GM23338 (cell line): ENCODE results near the gene PRC1. TPM values are rescaled to one million over a fixed set of nuclear protein-coding genes. Genes with fewer than 3 reads are reported as not detected.

Source experiments
- ATAC-seq: fragments of 200-7000 bp; cut with Tn5 transposase; 3 replicates; pipeline ENCODE4 v1.9.1; 2020
- DNase-seq: peaks from one replicate; pipeline ENCODE4 v3.0.0-alpha.2; 2015; ENCODE audit warnings: low spot score
- H2AFZ ChIP-seq: fragments of 200-600 bp; sonication (generic); 2 replicates; pipeline ENCODE4 v1.8.0; 2016; ENCODE audit warnings: antibody characterized with exemption, mild to moderate bottlenecking, moderate library complexity
- H3F3A ChIP-seq: fragments of 200-600 bp; sonication (generic); replicated peaks from 2 replicates; pipeline ENCODE4 v1.8.0; 2017; ENCODE audit warnings: antibody characterized with exemption, mixed run types, low read depth
- H3K27ac ChIP-seq: fragments of 200-600 bp; sonication (generic); 2 replicates; pipeline ENCODE4 v1.6.1; 2016; ENCODE audit warnings: low read depth
- H3K27me3 ChIP-seq: fragments of 200-600 bp; sonication (generic); 2 replicates; pipeline ENCODE4 v1.8.0; 2016; ENCODE audit warnings: mild to moderate bottlenecking, mixed run types, moderate library complexity; ENCODE audit not compliant: insufficient read depth
- H3K36me3 ChIP-seq: fragments of 200-600 bp; sonication (generic); 2 replicates; pipeline ENCODE4 v1.8.0; 2016; ENCODE audit warnings: mild to moderate bottlenecking; ENCODE audit not compliant: insufficient read depth
- H3K4me1 ChIP-seq: fragments of 200-600 bp; sonication (generic); 2 replicates; pipeline ENCODE4 v1.8.0; 2016; ENCODE audit warnings: mild to moderate bottlenecking, moderate library complexity; ENCODE audit not compliant: insufficient read depth
- H3K4me2 ChIP-seq: fragments of 200-600 bp; sonication (generic); 2 replicates; pipeline ENCODE4 v1.7.1; 2017; ENCODE audit warnings: mixed run types
- H3K4me3 ChIP-seq: fragments of 200-600 bp; sonication (generic); 2 replicates; pipeline ENCODE4 v1.6.1; 2016; ENCODE audit warnings: mixed run types
- H3K79me2 ChIP-seq: fragments of 200-600 bp; sonication (generic); replicated peaks from 2 replicates; pipeline ENCODE4 v1.8.0; 2017; ENCODE audit warnings: mild to moderate bottlenecking; ENCODE audit not compliant: insufficient read depth
- H3K9me2 ChIP-seq: fragments of 200-600 bp; sonication (generic); 2 replicates; pipeline ENCODE4 v1.8.0; 2017; ENCODE audit not compliant: insufficient read depth
- H4K20me1 ChIP-seq: fragments of 200-600 bp; sonication (generic); replicated peaks from 2 replicates; pipeline ENCODE4 v1.8.0; 2017; ENCODE audit warnings: mild to moderate bottlenecking; ENCODE audit not compliant: insufficient read depth
- H3K27ac Mint-ChIP-seq: 2 replicates; pipeline ENCODE4 v1.8.0; 2020; ENCODE audit warnings: inconsistent platforms, mild to moderate bottlenecking, moderate library complexity, mixed read lengths
- H3K27me3 Mint-ChIP-seq: 3 replicates; pipeline ENCODE4 v1.8.0; 2022; ENCODE audit warnings: low read depth, mild to moderate bottlenecking, moderate library complexity, mixed read lengths, inconsistent platforms; ENCODE audit not compliant: insufficient read depth, poor library complexity
- H3K36me3 Mint-ChIP-seq: 3 replicates; pipeline ENCODE4 v1.8.0; 2021; ENCODE audit warnings: low read depth, mild to moderate bottlenecking, inconsistent platforms, moderate library complexity, mixed read lengths
- H3K4me1 Mint-ChIP-seq: 3 replicates; pipeline ENCODE4 v1.8.0; 2020; ENCODE audit warnings: mild to moderate bottlenecking, inconsistent platforms, mixed read lengths
- H3K4me3 Mint-ChIP-seq: 3 replicates; pipeline ENCODE4 v1.8.0; 2021; ENCODE audit warnings: moderate library complexity, mild to moderate bottlenecking, inconsistent platforms, mixed read lengths
- H3K9me3 Mint-ChIP-seq: 3 replicates; pipeline ENCODE4 v1.8.0; 2020; ENCODE audit warnings: moderate library complexity, mild to moderate bottlenecking, inconsistent platforms, mixed read lengths
- CREB1 ChIP-seq: fragments of 250-450 bp; sonication (Bioruptor Pico); IDR thresholded peaks from 2 replicates; pipeline ENCODE4 v1.5.0; 2020; ENCODE audit warnings: low read depth, mild to moderate bottlenecking, moderate library complexity
- EZH2 ChIP-seq: fragments of 200-600 bp; sonication (generic); IDR thresholded peaks from one replicate; pipeline ENCODE4 v1.8.0; 2017; ENCODE audit warnings: antibody characterized with exemption, mild to moderate bottlenecking, low read depth; ENCODE audit not compliant: unreplicated experiment
- EZH2phosphoT487 ChIP-seq: fragments of 200-600 bp; sonication (generic); IDR thresholded peaks from one replicate; pipeline ENCODE4 v1.8.1; 2018; ENCODE audit warnings: antibody characterized with exemption; ENCODE audit not compliant: unreplicated experiment
- JUNB ChIP-seq: IDR thresholded peaks from one replicate; pipeline ENCODE4 v1.6.1; 2016; ENCODE audit warnings: antibody characterized with exemption; ENCODE audit not compliant: unreplicated experiment
- POLR2AphosphoS5 ChIP-seq: IDR thresholded peaks from 2 replicates; pipeline ENCODE4 v1.6.1; 2016; ENCODE audit warnings: antibody characterized with exemption, low read depth
- STAT1 ChIP-seq: IDR thresholded peaks from one replicate; pipeline ENCODE4 v1.6.1; 2016; ENCODE audit warnings: antibody characterized with exemption; ENCODE audit not compliant: unreplicated experiment
- ZNF114 ChIP-seq: fragments of 250-450 bp; sonication (Bioruptor Pico); IDR thresholded peaks from 2 replicates; pipeline ENCODE4 v1.5.0; 2020; ENCODE audit warnings: mild to moderate bottlenecking, moderate library complexity
- ZNF331 ChIP-seq: fragments of 250-450 bp; sonication (Bioruptor Pico); IDR thresholded peaks from 2 replicates; pipeline ENCODE4 v1.5.0; 2020; ENCODE audit warnings: low read depth, mild to moderate bottlenecking, moderate library complexity
- polyA plus RNA-seq: library from polyadenylated mRNA; unstranded; fragments of >200 nt; fragmentation: Nextera tagmentation; extraction: Ambion mirVana; gene quantifications from 2 replicates; pipeline ENCODE4 v1.2.1, GENCODE V29; 2016
- total RNA-seq: library from RNA; depleted of rRNA; stranded (reverse); fragments of >200 nt; shearing (Covaris generic); gene quantifications from 2 replicates; pipeline ENCODE4 v1.2.3, GENCODE V29; 2014
- TF ChIP-seq, protein P1 (sequence below): IDR thresholded peaks from one replicate; pipeline ENCODE4 v1.6.1; 2018; ENCODE audit warnings: antibody characterized with exemption; ENCODE audit not compliant: unreplicated experiment
- TF ChIP-seq, protein P2 (sequence below): IDR thresholded peaks from 2 replicates; pipeline ENCODE4 v1.6.1; 2016; ENCODE audit warnings: antibody characterized with exemption
- TF ChIP-seq, protein P3 (sequence below), 2 experiments: fragments of 200-600 bp in 1 of 2; sonication (generic) in 1 of 2; conservative IDR thresholded peaks; 2 replicates each; pipeline versions ENCODE4 v1.5.1 to v1.6.1; 2016 to 2017; ENCODE audit warnings: antibody characterized with exemption in 2 of 2, low read depth in 2 of 2, mild to moderate bottlenecking in 2 of 2, moderate library complexity in 1 of 2

The PRC1 gene
- total and polyA plus RNA-seq, 2 experiments from 2014 or later: 102 to 150 TPM

DNA sequence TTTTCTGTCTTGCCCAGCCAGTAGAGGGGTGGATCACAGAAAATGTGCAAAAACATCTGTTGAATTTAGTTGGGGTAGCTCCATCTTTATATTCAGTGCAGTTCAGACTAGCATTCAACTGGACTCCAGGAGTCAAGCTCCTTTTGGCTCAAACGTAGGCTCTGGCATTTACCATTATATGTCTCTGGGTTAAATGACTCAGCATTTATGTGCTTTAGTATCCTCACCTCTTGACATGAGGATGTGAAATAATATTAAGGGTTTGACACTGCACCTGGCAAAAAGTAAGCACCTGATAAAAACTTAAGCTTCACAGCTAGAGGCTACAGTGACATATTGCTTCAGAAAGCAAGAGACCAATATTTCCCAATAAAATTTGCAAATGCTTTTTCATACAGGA lies 14.8 kb downstream of the PRC1 start:
- Mint-ChIP-seq H3K4me3 (no peak overlapping the region), H3K27ac (peak overlapping the region; percentile 84), H3K27me3 (no peaks in the 10 kb centered on the region), H3K9me3 (no peaks in the 10 kb centered on the region), H3K4me1 (no peaks in the 10 kb centered on the region), H3K36me3 (peaks cover 97% of the 10 kb centered on the region)
- Histone ChIP-seq H3K27ac (no peak overlapping the region), H3F3A (0 out of 2 replicates have a peak, but pooled peaks cover 4% of the 10 kb centered on the region), H3K9me2 (no peaks in the 10 kb centered on the region), H3K4me2 (no peak overlapping the region), H4K20me1 (peaks cover 14% of the 10 kb centered on the region), H2AFZ (no peak overlapping the region), H3K27me3 (no peaks in the 10 kb centered on the region), H3K79me2 (peaks cover 13% of the 10 kb centered on the region), H3K4me3 (no peak overlapping the region), H3K4me1 (no peaks in the 10 kb centered on the region), H3K36me3 (peaks cover 87% of the 10 kb centered on the region)
- TF ChIP-seq EZH2 (no peak), EZH2phosphoT487 (no peak), STAT1 (no peak)
- ATAC-seq: no peak
- DNase-seq: no peak

DNA sequence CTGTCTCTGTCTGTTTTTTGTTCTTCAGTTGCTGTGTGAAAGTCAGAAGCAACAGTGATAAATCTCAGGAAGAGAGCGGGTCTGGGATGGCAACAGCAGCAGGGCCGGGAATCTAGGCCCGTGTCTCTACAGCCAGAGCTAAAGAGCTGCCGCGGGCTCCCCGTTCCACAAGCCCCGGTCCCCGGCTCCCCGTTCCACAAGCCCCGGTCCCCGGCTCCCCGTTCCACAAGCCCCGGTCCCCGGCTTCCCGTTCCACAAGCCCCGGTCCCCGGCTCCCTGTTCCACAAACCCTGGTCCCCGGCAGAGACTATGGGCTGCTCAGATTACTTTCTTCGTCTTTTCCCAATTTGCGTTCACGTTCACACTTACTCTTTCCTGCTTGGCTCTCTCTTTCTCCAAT lies 20.1 kb downstream of the PRC1 start:
- no peaks in the 10 kb centered on the region for H3K9me3 Mint-ChIP-seq
- peaks cover 80% of the 10 kb centered on the region for H3K36me3 ChIP-seq
- no peak for TF ChIP-seq POLR2AphosphoS5
- no peak for TF ChIP-seq ZNF331
- TF ChIP-seq, protein P1, sequence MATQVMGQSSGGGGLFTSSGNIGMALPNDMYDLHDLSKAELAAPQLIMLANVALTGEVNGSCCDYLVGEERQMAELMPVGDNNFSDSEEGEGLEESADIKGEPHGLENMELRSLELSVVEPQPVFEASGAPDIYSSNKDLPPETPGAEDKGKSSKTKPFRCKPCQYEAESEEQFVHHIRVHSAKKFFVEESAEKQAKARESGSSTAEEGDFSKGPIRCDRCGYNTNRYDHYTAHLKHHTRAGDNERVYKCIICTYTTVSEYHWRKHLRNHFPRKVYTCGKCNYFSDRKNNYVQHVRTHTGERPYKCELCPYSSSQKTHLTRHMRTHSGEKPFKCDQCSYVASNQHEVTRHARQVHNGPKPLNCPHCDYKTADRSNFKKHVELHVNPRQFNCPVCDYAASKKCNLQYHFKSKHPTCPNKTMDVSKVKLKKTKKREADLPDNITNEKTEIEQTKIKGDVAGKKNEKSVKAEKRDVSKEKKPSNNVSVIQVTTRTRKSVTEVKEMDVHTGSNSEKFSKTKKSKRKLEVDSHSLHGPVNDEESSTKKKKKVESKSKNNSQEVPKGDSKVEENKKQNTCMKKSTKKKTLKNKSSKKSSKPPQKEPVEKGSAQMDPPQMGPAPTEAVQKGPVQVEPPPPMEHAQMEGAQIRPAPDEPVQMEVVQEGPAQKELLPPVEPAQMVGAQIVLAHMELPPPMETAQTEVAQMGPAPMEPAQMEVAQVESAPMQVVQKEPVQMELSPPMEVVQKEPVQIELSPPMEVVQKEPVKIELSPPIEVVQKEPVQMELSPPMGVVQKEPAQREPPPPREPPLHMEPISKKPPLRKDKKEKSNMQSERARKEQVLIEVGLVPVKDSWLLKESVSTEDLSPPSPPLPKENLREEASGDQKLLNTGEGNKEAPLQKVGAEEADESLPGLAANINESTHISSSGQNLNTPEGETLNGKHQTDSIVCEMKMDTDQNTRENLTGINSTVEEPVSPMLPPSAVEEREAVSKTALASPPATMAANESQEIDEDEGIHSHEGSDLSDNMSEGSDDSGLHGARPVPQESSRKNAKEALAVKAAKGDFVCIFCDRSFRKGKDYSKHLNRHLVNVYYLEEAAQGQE: no peak
- TF ChIP-seq JUNB: no peak
- TF ChIP-seq, protein P2, sequence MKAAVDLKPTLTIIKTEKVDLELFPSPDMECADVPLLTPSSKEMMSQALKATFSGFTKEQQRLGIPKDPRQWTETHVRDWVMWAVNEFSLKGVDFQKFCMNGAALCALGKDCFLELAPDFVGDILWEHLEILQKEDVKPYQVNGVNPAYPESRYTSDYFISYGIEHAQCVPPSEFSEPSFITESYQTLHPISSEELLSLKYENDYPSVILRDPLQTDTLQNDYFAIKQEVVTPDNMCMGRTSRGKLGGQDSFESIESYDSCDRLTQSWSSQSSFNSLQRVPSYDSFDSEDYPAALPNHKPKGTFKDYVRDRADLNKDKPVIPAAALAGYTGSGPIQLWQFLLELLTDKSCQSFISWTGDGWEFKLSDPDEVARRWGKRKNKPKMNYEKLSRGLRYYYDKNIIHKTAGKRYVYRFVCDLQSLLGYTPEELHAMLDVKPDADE: no peak
- no peak for TF ChIP-seq CREB1 (CRISPR knock-in tag)
- no peak for TF ChIP-seq ZNF114 (CRISPR knock-in tag)
- TF ChIP-seq EZH2phosphoT487: no peak
- TF ChIP-seq STAT1: no peak
- TF ChIP-seq, protein P3, sequence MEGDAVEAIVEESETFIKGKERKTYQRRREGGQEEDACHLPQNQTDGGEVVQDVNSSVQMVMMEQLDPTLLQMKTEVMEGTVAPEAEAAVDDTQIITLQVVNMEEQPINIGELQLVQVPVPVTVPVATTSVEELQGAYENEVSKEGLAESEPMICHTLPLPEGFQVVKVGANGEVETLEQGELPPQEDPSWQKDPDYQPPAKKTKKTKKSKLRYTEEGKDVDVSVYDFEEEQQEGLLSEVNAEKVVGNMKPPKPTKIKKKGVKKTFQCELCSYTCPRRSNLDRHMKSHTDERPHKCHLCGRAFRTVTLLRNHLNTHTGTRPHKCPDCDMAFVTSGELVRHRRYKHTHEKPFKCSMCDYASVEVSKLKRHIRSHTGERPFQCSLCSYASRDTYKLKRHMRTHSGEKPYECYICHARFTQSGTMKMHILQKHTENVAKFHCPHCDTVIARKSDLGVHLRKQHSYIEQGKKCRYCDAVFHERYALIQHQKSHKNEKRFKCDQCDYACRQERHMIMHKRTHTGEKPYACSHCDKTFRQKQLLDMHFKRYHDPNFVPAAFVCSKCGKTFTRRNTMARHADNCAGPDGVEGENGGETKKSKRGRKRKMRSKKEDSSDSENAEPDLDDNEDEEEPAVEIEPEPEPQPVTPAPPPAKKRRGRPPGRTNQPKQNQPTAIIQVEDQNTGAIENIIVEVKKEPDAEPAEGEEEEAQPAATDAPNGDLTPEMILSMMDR (conservative IDR thresholded peaks at IDR 0.05; ENCODE audit: low read depth in 2 of 2): no peak
- no peak for TF ChIP-seq EZH2
- no peak overlapping the region for H3K4me3 Mint-ChIP-seq
- no peaks in the 10 kb centered on the region for H3K79me2 ChIP-seq
- H3K27ac Mint-ChIP-seq: no peak overlapping the region
- peaks cover 17% of the 10 kb centered on the region for H4K20me1 ChIP-seq
- H3K27me3 ChIP-seq: no peaks in the 10 kb centered on the region
- H3K4me1 ChIP-seq: no peaks in the 10 kb centered on the region
- H3K4me1 Mint-ChIP-seq: no peaks in the 10 kb centered on the region
- DNase-seq: no peak
- peaks cover 3% of the 10 kb centered on the region for H3K27me3 Mint-ChIP-seq
- peak overlapping the region; percentile 59; the same call in 1 of the 2 replicates for H3K27ac ChIP-seq
- no peak overlapping the region for H3K4me3 ChIP-seq
- no peak overlapping the region for H2AFZ ChIP-seq
- no peaks in the 10 kb centered on the region for H3K9me2 ChIP-seq
- 0 out of 2 replicates have a peak, but pooled peaks cover 4% of the 10 kb centered on the region for H3F3A ChIP-seq
- no peak for ATAC-seq
- no peak overlapping the region for H3K4me2 ChIP-seq
- peaks cover 78% of the 10 kb centered on the region for H3K36me3 Mint-ChIP-seq
